GM12875 (cell line): ENCODE data around the gene ZNF181.
"Not testable (repeated sequence)": the region's sequence is repeated elsewhere in the genome, so short reads cannot be mapped to it uniquely, and the experiment has no call there.

Experiments used
- H3K4me3 ChIP-seq: one replicate; pipeline ENCODE4 v1.5.1; 2011; ENCODE audit warnings: low read depth, low read length, control low read depth
- CTCF ChIP-seq: IDR thresholded peaks from 2 replicates; pipeline ENCODE4 v1.5.1; 2011; ENCODE audit warnings: low read depth, mild to moderate bottlenecking, control low read depth, inconsistent platforms, low read length, moderate library complexity, borderline replicate concordance; ENCODE audit not compliant: insufficient read depth

Gene ZNF181

DNA sequence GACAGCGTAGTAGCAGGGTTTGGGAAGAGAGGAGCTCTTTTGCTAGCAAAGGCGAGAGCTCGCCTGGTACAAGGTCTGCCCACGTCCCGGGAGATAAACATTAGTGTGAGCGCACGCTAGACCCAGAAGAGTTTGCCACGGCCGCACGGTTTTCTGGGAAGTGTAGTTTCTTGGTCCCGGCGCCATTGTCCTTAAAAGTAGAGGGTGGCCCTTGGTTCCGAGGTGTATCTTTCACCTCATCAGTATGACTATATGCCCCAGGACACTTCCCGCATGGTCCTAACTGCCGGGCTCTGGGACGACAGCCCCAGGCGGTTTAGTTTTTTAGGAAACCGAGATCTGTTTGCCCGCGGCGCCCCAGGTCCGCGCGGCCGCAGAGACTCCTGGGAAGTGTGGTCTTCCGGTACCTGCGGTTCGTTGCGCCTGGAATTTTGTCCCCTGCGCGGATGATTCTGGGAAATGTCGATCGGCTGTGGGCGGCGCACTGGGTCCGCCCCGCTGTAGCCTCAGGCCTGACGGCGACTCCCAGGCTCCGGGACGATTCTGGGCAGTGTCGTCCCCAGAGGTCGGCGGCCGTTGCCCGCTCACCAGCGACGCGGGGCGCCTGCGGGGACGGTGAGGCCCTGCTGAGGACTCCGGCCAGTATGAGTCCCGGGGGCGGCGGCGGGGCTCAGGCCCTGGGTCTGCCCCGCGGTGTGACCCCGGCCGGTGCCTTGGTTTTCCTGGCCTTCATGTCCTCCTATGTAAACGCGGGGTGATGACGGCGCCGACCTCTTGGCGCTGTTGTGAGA lies at the start of gene ZNF181:
Gene ZNF181 (plus strand): TSS at position 498 of the 791 bp plus-strand sequence. CDS start 795 bp downstream, outside the sequence.
- no peak for TF ChIP-seq CTCF

GRCh38 chr19:34685266-34685665 lies 48.8 kb upstream of the ZNF181 start:
- H3K4me3 ChIP-seq = not testable (repeated sequence)

More for the DNA sequence above, at the start of gene ZNF181:
- peak within 1 kb of the TSS; percentile 86 for H3K4me3 ChIP-seq

DNA sequence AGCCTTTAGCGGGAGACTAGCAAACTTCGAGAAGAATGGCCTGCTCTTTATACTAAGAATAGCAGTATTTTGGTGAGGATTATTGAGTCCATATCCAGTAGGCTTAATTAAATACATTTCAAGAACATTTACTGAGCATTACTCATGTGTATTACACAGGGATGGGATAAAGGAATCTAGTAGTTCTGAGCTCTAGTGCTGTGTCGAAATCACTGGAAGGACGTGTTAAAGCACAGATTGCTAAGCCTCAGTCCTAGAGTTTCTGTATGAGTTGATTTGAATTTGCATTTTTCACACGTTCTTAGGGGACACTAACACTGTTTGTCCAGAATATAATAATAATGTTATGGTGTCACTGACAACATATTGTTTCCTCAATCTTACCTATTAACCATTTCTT lies 47.6 kb upstream of the ZNF181 start:
- no peak for TF ChIP-seq CTCF
- H3K4me3 ChIP-seq = no peak overlapping the region

- no peak for TF ChIP-seq CTCF
- no peak overlapping the region for H3K4me3 ChIP-seq
Measured at GRCh38 chr19:34687348-34687747, 46.7 kb upstream of the ZNF181 start.

DNA sequence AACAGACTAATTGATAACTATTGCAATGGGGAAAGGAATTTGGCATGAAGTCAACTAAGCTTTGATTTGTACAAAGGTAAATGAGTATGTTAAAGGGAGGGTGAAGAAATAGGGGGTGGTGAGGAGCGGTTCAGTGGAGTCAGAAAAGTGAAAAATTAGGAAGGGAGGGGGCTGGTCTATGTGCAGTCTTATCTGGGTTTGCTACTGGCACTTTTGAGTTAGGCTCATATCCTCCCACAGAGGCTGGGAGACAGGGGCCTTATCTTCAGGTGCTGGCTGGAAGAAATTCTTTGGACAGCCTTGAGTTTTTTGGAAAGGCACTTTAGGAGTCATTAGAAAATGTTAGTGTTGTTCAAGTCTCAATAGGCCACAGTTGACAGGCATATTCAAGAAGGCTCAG lies 45.5 kb upstream of the ZNF181 start:
- no peak for TF ChIP-seq CTCF
- no peak overlapping the region for H3K4me3 ChIP-seq

GRCh38 chr19:34690372-34690771 lies 43.7 kb upstream of the ZNF181 start:
- no peak for TF ChIP-seq CTCF
- H3K4me3 ChIP-seq = no peak overlapping the region

DNA sequence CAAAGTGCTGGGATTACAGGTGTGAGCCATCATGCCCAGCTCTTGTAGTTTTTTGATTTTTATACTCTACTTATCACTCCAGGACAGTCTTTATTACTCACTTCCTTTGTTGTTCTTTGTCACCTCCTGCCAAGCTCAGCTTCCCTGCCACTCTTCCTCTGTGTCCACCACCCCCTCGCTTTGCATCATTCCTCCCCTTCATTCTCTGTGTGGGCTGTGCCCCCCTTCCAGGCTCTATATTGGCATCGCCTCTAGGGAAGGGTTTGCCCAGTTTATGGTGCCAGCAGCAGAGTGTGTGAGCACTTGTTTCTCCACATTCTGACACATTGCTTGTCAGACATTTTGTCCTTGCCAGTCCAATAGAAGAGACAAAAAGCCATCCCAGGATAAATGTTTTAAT lies 41.5 kb upstream of the ZNF181 start:
- no peak for TF ChIP-seq CTCF
- no peak overlapping the region for H3K4me3 ChIP-seq

DNA sequence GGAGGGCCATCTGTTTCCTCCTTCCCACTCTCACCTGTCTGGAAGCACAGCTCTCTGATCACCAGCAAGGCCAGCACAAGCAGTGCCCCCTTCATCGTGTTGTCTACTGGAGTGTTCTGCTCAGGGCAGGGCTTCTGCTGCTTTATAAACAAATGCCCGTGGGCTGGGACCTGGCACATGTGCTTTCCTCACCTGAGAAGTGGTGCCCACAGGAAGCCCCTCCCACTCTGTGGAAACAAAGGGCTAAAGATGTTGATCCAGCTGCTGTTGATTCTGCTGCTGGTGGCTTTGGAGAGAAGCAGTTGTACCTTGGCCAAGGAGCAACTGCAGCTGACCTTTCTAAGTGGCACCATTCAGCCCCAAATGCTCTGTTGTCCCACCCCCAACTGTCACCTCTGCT lies 26.4 kb upstream of the ZNF181 start:
- H3K4me3 ChIP-seq = no peak overlapping the region

More for the DNA sequence above, 26.4 kb upstream of the ZNF181 start:
- no peak for TF ChIP-seq CTCF
